WTC11 (cell line): ENCODE measurements around the gene COBL.

ENCODE experiments used
- E2F5 ChIP-seq: sonication (generic); formaldehyde crosslinking; IDR thresholded peaks from 2 replicates; pipeline ENCODE4 v1.8.1; 2022; ENCODE audit warnings: mild to moderate bottlenecking, moderate library complexity, missing genetic modification reagents
- TF ChIP-seq, protein P1 (sequence below): sonication (generic); formaldehyde crosslinking; IDR thresholded peaks from 2 replicates; pipeline ENCODE4 v1.8.0; 2022; ENCODE audit warnings: mild to moderate bottlenecking, missing genetic modification reagents
- TF ChIP-seq, protein P2 (sequence below): fragments of 200-600 bp; IDR thresholded peaks from 2 replicates; pipeline ENCODE4 v1.8.0; 2022; ENCODE audit warnings: antibody characterized with exemption

DNA sequence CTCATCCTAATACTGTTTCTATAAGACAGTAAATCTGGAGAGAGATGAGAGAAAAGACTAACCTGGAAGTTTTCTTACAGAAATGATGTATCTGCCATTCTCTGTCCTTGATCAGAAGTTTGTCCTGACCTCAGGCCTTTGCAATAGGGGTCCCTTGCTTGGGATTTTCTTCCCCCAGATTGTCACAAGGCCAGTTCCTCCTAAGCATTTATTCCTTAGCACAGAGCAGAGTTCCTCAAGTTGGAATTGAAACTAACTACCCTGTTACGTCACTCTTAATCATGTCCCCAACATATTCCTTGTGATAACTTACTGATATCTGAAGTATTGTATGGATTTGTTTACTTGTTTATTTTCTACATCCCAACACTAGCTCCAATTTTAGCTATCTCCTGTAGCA, 202.1 kb downstream of the COBL start:
- TF ChIP-seq, protein P1, sequence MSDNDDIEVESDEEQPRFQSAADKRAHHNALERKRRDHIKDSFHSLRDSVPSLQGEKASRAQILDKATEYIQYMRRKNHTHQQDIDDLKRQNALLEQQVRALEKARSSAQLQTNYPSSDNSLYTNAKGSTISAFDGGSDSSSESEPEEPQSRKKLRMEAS, result no peak
- TF ChIP-seq, protein P2, sequence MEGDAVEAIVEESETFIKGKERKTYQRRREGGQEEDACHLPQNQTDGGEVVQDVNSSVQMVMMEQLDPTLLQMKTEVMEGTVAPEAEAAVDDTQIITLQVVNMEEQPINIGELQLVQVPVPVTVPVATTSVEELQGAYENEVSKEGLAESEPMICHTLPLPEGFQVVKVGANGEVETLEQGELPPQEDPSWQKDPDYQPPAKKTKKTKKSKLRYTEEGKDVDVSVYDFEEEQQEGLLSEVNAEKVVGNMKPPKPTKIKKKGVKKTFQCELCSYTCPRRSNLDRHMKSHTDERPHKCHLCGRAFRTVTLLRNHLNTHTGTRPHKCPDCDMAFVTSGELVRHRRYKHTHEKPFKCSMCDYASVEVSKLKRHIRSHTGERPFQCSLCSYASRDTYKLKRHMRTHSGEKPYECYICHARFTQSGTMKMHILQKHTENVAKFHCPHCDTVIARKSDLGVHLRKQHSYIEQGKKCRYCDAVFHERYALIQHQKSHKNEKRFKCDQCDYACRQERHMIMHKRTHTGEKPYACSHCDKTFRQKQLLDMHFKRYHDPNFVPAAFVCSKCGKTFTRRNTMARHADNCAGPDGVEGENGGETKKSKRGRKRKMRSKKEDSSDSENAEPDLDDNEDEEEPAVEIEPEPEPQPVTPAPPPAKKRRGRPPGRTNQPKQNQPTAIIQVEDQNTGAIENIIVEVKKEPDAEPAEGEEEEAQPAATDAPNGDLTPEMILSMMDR, result no peak
- TF ChIP-seq E2F5 (CRISPR knock-in tag), result no peak
